ENCODE measurements around the gene TBCK.

Gene TBCK

DNA sequence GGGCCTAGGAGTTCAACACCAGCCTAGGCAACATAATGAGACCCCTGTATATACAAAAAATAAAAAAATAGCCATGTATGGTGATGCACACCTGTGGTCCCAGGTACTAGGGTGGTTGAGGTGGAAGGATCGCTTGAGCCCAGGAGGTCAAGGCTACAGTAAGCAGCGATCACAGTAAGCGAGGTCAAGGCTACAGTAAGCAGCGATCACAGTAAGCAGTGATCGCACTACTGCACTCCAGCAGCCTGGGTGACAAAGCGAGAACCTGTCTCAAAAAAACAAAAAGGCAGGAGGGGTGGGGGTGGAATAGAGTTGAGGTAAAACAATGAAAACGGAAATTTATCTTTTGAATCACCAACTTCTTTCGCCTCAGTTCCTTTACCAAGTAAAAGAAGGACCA is 29.4 kb downstream of the TBCK start:
- DNase-seq (ENCODE audit: low read depth), result no peak

DNA sequence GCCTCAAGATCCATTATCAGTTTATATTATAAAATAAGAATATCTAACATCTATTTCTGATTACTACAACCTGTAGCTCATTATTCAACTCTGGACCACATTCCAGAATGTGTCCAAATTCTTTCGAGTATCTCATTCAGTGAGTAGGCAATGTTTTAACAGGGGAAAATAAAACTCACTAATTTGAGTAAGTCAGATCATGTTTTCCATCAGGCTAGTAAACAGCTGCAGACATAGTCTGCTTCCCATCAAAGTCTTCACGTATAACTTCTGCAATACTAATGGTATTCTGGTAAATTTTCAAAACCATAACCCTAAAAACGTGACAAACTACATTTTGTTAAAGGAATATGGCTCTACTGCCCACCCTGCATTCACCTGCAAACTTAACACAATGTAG is 31.8 kb downstream of the TBCK start:
- DNase-seq (ENCODE audit: low read depth), result no peak

DNA sequence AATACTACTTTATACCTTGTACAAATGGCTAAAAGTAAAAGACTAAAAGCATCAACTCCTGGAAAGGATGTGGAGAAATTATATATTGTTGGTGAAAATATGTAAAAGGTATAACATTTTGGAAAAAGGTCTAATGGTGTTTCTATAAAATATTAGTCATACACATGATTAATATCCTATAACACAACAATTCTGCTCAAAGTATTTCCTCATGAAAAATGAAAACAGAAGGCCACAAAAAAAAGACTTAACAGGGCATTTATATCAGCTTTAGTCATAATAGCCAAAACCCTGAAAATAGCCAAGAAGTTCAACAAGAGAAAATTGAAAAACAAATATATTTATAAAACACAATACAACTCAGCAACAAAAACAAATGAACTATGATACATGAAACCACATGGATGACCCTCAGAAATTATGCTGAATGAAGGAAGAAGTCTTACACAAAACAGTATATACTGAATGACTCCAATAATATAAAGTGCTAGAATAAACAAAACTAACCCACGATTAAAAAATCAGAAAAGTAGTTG is 38.8 kb downstream of the TBCK start:
- no peak for DNase-seq (ENCODE audit: low read depth)

DNA sequence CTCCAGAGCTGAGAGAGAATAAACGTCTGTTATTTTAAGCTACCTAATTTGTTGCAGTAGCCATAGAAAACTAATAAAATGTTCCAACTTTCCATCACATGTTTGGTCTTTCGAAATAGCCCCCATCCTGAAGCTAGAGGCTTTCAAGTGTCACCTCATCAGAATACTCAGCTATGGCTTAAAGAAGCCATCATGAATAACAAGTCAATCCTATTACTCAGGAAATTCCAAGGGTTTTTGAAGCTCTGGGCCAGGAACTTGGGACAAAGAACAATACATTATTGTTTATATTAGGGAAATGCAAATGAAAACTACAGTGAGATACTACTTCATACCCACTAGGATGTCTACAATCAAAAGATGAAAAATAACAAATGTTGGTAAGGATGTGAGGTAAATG is 42.2 kb downstream of the TBCK start:
- DNase-seq (ENCODE audit: low read depth), result no peak

DNA sequence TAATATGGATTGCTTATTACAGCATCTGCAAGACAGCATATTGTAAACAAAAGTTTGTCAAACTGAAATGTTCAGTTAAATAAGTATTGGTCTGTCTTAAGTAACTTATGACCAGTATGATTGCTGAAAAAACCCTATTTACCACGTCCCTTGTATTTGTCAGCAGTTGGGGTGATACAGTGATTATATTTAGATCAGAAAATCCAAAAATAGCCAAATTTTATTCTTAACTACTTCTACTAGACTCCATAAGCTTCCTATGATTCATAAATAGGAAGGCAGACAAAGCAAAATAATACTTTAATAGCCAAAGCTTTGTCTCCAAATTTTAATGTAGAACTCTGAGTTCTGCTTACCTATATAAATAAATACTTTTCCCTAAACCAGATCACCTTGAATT is 45.3 kb downstream of the TBCK start:
- DNase-seq (ENCODE audit: low read depth), result no peak

DNA sequence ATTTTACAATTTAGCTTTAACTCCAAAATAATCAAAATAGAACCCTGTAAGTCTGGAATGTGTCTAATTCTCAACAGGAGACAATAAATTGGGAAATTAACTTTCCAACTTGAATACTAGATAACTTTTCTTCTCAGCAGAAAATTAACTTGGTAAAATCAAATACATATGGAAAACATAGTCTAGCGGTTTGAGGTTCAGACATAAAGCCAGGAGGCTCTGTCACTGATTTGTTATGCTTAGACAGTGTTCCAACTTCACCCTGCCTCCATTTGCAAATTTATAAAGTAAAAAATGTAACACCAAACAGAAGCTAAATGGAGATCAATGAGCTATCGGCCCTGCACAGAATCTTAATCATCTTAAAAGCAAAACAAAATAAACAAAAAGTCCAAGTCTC is 46.3 kb downstream of the TBCK start:
- no peak for DNase-seq (ENCODE audit: low read depth)

DNA sequence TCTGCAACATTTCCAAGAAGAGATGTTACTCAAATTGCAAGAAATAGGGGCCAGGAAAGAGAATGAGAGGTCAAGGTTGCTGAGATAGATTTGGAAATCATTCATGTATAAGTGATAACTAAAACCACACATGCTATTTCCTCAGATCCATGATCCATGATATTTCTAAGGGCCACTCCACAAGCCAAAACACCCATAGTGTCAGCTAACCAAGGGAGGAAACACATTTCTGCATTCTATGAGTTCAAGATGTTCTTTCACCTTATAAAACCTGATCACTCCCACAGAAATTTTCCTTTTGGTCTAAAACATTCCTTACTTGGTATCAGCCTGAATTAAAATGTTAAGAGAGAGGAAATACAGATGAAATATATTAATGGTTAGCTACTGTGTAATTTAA is 47.2 kb downstream of the TBCK start:
- DNase-seq (ENCODE audit: low read depth), result no peak

DNA sequence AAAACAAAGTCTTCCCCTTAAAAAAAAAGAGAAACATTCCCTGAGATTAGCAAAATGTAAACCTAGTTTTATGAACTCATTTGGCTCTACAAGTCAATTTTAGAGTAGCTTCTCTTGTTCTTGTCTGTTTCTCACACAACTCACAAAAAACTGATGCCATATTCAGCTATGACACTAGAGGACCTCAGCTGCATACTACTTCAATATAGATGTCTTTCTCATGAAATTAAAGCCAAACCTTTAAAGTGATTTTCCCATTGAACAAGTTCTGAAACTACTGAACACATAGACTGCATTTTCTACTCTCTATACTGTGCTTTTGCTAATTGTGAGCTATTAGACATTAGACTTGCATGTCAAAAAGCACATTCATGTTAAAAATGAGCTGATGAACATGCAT is 49.8 kb downstream of the TBCK start:
- no peak for DNase-seq (ENCODE audit: low read depth)

DNA sequence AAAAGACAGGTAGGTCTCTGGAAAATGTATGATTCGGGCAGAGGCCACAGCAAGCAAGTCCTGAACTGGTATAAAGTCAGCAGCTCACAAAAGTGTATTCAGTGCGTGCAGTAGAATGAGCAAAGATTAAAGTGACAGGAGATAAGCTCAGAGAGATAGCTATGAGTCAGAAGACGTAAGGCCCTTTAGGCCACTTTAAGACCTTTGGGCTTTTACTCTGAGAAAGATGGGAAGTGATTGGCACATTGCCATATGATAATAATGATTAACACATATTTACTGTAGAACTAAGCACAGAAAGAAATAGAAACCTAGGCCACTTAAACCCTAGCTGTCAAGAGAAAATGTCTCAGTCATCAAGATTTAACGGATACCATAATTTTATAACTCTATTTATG is 51.7 kb downstream of the TBCK start:
- no peak for DNase-seq (ENCODE audit: low read depth)

DNA sequence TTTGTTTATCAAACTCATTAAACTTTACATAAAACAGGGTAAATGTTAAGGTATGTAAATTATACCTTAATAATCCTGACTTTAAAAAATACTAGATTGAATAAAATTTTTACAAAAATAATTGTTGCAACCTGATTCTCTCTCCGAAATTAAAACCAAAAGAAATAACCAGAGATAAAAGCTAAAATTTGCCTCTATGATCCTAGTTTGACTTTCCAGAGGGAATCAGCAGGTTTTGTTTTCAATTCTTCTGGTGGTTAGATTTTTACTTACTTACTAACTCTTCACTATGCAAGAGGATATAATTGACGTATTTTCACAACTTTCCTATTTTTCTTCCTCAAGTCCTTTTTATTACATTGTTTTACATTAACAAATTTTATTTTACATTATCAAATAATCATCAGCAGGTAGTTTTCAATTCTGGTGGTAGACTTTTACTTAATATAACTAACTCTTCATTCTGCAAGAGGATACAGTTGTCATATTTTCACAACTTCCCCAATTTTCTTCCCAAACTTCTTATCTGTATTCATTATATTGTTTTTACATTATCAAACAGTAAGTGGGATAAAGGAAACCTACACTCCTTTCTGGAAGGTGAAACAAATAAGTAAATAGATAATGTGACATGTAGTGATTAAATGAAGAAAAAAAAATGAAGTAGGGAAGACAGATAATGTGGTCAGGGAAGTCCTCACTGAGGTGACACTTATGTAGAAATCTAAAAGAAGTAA is 52.2 kb downstream of the TBCK start:
- no peak for DNase-seq (ENCODE audit: low read depth)

DNA sequence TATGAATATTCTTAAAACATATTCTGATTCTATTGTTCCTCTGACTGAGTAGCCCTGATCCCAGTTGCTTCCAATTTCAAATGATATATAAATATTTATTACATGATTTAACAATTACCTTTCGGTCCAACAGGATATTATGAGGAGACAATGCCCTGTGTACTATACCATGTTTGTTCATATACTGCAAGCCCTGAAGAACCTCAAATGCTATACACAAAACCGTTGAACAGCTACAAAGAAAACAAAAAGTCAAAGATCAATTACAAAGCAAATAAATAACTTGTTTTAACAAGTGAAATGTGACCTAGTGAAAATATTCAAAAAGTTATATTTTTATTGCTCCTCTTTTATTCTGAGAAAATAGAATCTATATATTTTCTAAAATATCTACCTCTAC is 54.0 kb downstream of the TBCK start:
- no peak for DNase-seq (ENCODE audit: low read depth)

DNA sequence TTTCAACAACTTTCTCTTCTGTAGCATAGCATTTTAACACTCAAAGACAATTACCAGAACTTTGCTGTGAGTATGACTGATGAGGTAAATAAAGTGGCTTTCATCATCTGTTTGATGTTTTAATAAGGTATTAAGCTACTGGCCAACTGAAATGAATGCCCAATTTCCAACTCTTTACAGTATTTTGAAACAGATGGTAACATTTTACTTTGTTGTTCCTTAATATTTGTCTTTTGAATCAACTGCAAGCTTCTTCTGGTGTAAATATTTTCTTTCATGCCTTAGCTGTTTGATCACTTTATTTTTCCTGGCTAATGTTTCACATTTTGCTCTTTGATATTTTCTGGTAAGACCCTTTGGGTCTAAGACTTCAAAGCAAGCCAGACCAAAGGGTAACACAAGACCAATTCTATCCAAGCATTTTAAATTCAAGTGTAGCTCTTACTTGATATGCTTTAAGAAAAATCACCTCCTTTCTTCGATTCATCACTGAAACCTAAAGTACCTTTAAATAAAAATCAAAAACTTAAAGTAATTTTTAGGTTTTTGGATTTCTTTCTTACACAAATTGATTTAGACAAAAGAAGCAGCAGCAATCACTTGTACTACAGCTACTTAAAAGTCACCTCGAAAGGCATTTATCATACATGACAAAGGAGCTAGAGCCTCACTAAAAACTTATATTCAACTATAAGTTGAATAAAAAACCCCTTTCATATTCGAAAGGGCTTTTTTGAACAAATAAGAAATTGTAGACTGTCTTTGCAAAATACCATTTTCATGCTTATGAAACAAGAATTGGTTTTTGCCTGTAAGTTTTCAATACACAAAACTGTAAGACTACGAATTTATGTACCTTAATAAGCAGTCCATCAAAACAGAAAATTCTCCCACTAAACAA is 57.6 kb downstream of the TBCK start:
- DNase-seq (ENCODE audit: low read depth), result no peak

DNA sequence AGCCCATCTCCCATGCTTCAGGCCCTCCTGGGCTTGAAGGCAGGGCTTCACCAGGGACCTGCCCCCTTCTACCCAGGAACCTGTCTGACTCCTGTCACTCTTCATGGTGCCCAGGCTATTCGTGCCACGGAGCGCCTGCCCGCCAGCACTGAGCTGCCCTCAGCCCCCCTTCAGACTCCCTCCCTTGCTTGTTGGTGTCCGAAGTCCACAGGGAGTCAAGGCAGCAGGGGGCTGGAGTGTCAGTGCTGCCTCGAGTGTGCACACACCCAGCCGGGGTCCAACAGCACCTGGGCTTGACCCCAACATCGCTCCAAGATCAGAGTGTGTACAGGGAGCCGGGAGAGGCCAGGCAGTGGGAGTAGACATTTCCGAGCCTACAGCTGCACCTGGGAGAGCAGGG is 59.8 kb downstream of the TBCK start:
- no peak for DNase-seq (ENCODE audit: low read depth)

DNA sequence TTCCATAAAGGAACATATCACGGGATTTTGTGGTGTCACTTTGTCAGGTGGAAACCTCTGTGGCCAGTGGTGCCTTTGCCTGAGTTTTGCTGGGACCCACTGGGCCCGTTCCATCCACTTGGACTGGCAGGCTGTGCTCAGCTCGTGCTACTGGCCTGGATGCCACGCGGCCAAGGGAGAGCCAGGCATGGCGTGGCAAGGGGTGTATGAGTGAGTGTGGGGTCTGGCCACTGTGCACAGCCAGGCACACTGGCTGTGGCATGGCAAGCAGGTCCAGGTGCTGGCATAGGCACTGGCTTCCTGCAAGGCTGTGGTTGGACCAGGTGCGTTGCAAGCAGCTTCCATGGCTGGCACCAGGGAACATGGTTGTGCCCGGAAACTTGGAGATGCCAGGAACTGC is 60.8 kb downstream of the TBCK start:
- no peak for DNase-seq (ENCODE audit: low read depth)

DNA sequence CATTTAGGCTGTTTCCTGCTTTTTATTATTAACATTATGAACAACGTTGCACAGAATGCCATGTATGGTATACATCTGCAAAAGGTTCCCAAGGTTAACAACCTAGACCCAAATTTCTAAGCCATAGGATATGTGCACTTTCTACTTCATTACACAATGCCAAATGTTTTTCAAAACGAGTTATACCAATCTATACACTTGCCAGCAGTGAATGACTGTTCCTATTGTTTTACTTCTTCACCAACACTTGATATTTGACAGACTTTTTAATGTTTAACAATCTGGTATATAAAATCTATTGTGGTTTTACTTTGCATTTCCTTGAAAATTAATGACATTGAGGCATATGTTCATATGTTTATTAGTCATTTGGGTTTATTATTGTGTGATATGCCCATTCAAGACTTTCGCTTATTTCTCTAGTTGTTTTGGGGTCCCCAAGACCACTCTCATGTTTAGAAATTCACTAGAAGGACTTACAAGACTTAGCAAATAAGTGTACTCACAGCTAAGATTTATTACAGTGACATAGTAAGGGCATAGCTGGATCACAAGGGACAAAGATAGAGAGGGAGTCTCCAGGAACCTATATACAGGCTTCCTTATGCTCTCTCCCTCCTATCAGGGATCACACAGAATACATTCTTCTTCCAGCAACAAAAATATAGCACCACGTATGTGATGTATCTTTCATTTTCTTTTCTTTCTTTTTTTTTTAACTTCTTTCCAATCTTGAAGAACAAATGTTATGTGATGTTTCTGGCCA is 62.5 kb downstream of the TBCK start:
- no peak for DNase-seq (ENCODE audit: low read depth)

DNA sequence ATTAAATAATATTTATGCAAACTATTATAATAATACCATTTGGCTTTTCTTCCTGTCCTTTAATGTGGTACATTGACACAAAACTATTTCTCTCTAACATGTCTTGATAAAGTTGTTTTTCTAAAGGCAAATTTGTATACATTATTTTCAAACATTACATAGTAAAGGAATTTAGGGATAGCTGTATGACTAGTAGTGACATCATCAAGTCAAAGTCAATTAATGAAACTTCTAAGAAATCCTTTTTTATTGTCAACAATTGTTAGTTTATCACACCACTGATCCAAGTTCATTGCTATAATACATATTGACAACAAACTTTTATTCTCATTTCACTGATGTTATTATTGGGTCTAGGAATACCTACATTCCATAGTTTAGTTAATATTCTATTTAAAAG is 68.4 kb downstream of the TBCK start:
- no peak for DNase-seq (ENCODE audit: low read depth)

DNA sequence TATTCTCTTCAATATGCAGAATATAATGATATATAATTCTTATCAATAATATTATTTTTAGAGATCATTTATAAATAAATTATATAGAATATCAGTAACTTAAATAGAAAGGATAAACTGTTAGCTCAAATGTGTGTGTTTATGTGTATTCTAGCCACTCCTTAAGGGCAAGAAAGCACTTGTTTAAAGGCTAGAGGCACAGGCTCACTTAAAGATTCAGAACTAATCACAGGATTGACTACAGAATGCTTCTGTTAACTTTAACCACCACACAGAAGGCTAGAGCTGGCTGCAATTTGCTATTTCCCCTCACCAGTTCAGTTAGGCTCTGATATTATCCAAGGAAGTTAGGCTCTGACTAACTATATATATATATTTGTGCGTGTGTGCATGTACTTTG is 69.6 kb downstream of the TBCK start:
- no peak for DNase-seq (ENCODE audit: low read depth)

DNA sequence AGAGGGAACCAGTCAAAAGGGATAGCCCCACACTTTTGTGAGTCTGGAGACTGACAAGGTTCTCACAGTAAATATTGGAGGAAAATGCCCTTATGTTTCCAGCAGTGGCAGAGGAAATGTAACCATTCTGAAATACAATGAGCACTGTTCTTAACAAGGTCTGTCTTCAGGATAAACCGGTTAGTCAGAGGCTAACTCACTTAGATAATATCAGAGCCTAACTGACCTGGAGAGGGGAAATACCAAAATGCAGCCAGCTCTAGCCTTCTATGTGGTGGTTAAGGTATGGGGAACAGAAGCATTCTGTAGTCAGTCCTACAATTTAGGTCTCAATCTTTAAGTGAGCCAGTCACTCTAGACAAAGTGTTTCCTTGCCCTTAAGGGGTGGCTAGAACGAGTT is 70.8 kb downstream of the TBCK start:
- DNase-seq (ENCODE audit: low read depth), result no peak

DNA sequence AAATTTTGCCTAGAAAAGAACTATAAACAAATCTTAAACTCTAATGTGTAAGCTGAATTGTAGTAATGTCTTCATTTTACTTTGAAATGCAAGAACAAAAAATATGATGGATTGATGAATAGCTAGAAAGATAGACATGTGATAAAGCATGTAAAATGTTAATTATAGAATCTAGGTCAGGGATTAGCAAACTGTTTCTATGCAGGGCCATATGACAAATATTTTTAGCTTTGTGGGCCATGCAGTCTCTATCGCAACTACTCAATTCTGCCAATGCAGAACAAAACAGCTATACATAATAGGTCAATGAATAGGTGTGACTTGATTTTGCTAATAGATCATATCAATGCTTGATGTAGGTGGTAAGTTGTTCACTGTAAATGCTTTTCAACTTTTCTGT is 75.3 kb downstream of the TBCK start:
- DNase-seq (ENCODE audit: low read depth), result no peak

DNA sequence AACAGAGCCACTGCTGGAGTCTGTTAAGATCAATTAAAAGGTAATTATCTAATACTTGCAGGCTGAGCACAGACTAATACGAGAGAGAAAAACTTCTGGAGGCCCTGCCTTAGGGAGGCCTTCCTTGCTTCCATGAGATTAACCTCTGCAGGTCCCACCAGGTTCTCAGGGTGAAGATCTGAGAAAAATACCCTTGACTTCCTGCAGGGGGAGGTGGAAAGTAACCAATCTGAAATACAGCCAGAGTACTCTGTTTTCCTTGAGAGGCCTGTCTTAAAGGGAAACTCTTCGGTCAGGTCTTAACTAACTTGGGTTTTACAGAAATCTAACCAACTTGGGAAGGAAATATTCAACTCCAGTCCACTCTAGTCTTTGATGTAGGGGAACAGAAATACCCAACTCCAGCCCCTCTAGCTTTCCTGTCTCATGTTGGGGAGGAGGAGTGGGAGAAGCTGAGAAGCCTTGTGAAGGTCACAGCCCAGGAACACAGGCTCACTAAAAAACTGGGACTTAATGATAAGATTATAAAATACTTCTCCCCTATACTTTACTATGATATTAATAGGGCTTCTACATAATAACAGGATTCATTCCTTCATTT is 77.1 kb downstream of the TBCK start:
- DNase-seq (ENCODE audit: low read depth), result no peak

DNA sequence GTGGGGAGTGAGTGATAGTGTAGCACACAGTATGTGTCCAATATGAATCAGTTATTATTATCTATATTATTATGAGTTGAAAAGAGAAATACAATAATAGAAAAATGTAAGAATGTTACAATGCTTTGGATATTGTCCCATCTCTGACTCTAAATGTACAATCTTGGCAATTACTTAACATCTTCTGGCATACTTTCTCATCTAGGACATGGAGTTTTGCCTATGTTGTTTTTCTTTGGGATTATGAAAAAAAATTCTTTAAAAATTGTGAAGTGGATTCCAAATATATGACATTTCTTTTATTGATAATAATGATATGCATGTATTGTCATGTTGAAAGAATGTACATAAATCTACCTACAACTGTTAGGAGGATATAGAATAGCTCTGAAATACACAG is 84.1 kb downstream of the TBCK start:
- DNase-seq (ENCODE audit: low read depth), result no peak

DNA sequence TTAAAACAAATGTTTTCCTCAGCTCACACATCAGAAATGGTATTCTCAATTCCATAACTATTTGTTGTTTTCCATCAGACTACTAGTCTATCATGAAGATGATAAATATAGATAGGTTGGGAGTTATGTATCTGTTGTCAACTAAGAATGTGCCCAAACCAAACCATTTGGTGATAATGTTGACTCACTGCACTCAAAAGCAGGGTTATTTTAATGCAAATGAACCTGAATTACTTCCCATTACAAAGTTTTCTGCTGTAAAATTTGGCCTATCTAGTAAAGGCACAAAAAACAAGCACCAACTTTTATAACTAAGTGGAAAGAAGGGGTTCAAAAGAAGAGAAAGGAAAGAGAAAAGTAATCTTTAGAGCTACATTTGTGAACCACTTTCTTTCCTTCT is 93.5 kb downstream of the TBCK start:
- DNase-seq (ENCODE audit: low read depth), result no peak
